HFF-Myc (cell line): ENCODE data around the gene TENM4.
A peak's percentile ranks its signal among the peaks of the same experiment; 100 is the strongest.

ENCODE experiments used
- DNase-seq: peaks from one replicate; pipeline ENCODE4 v3.0.0-alpha.2; 2011; ENCODE audit warnings: low read depth; ENCODE audit errors: extremely low read depth
- H3K4me3 ChIP-seq: replicated peaks from 2 replicates; pipeline ENCODE4 v1.5.1; 2011; ENCODE audit warnings: low read depth, mild to moderate bottlenecking, control low read depth, low read length
- TF ChIP-seq, protein P1 (sequence below): IDR thresholded peaks from 2 replicates; pipeline ENCODE4 v1.5.1; 2012; ENCODE audit warnings: mild to moderate bottlenecking, low read depth, low read length, control low read depth; ENCODE audit errors: missing control alignments

Gene TENM4

DNA sequence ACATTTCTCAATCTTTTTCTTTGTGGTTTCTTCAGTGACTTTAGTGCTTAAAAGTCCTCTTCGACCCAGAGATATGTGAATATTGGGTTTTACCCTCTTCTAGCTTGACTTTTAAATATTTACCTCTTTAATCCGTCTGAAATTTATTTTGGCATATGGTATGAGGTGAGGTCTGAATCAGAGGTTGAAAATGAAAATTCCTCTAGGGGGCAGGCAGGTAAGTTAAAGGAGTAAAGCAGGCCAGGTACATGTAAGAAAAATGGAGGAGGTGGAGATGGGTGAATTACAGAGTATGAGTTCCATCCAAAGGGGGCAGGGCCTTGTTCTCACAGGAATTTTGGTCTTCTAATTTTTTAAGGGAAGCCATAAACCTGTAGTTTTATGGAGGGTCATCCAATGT lies 602.4 kb downstream of the TENM4 start:
- TF ChIP-seq, protein P1, sequence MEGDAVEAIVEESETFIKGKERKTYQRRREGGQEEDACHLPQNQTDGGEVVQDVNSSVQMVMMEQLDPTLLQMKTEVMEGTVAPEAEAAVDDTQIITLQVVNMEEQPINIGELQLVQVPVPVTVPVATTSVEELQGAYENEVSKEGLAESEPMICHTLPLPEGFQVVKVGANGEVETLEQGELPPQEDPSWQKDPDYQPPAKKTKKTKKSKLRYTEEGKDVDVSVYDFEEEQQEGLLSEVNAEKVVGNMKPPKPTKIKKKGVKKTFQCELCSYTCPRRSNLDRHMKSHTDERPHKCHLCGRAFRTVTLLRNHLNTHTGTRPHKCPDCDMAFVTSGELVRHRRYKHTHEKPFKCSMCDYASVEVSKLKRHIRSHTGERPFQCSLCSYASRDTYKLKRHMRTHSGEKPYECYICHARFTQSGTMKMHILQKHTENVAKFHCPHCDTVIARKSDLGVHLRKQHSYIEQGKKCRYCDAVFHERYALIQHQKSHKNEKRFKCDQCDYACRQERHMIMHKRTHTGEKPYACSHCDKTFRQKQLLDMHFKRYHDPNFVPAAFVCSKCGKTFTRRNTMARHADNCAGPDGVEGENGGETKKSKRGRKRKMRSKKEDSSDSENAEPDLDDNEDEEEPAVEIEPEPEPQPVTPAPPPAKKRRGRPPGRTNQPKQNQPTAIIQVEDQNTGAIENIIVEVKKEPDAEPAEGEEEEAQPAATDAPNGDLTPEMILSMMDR = no peak
- DNase-seq = no peak
- no peak overlapping the region for H3K4me3 ChIP-seq

DNA sequence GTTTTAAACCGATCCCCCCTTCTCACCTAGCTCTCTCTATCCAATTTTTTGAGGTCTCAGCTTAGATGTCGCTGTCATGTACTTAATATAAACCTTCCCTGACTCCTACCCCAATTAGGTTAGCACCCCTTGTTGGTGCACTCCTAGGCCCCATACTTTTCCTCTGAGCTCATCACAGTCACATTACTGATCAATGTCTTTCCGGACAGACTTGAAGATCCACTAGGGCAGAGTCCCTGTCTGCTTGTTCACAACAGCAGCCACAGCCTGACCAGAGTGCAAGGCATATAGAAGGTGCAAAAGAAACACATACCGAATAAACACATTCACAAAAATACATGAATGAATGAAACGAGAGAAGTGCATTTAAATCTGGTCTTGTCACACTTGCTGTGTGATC lies 605.2 kb downstream of the TENM4 start:
- DNase-seq = no peak
- TF ChIP-seq, protein P1 = no peak
- H3K4me3 ChIP-seq = no peak overlapping the region

GRCh38 chr11:78834886-78835285 lies 605.9 kb downstream of the TENM4 start:
- no peak for DNase-seq
- TF ChIP-seq, protein P1 = no peak
- no peak overlapping the region for H3K4me3 ChIP-seq

- no peak for DNase-seq
- H3K4me3 ChIP-seq = no peak overlapping the region
- TF ChIP-seq, protein P1 = no peak
Observed at GRCh38 chr11:78833237-78833636, 607.6 kb downstream of the TENM4 start.

DNA sequence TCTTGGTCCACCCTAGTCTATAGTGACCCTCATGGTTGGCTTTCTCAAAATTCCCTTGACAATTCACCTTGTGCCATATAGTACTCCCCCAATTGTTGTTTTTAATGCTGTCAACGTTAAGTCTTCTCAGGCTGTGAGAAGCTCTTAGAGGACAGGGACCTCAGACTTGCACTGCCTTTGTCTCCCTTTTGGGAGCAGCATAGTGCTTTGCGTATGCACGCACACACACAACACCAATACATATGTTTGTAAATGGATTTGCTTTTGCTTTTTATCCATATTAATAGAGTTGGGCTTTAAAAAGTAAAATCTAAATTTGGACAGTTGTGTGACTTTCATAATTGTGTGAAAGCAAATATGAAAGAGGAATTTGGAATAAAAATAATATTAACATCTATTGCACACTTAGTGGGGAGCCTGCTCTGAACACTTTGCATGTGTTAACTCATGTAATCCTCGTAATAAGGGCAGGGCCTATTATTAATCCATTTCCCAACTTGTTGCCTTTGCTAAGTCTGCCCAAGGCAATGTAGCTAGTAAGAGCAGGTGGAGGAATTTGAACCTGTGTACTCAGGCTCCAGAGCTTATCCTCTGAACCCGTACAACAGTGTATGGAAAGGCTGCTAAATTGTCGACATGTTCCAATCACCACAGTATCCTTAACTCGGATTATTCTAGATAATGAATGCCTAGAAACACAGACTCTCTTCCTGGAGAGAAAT lies 608.4 kb downstream of the TENM4 start:
- DNase-seq = no peak
- no peak overlapping the region for H3K4me3 ChIP-seq
- TF ChIP-seq, protein P1 = peak; percentile 37

GRCh38 chr11:78831571-78831970 lies 609.3 kb downstream of the TENM4 start:
- H3K4me3 ChIP-seq = no peak overlapping the region
- TF ChIP-seq, protein P1 = no peak
- no peak for DNase-seq
